Heart left ventricle (tissue), 16 donors: Measurements from ENCODE around the gene HOXD8. TPM values are rescaled to one million over a fixed set of nuclear protein-coding genes. Genes with fewer than 3 reads are reported as not detected.

Experiments used
- ATAC-seq, 4 donors: fragments of 200-7000 bp; cut with Tn5 transposase; one replicate each; pipeline ENCODE4 v1.9.1; 2020 to 2022; ENCODE audit warnings: moderate library complexity in 4 of 4, mild to moderate bottlenecking in 3 of 4, moderate number of reproducible peaks in 1 of 4
- DNase-seq, 5 donors: peaks; one replicate each; pipeline ENCODE4 v3.0.0-alpha.2; 2020
- H3K27ac ChIP-seq, 12 donors: fragments of 200-600 bp; sonication (generic) in 4 of 12; one replicate each; pipeline versions ENCODE4 v1.5.0 to v1.8.0; 2016 to 2022; ENCODE audit warnings: mild to moderate bottlenecking in 2 of 12
- H3K27me3 ChIP-seq, 9 donors: fragments of 200-600 bp; sonication (generic) in 2 of 9; one replicate each; pipeline versions ENCODE4 v1.5.1 to v1.8.0; 2016 to 2022; ENCODE audit warnings: mild to moderate bottlenecking in 3 of 9
- H3K36me3 ChIP-seq, 9 donors: fragments of 200-600 bp; sonication (generic) in 2 of 9; one replicate each; pipeline versions ENCODE4 v1.5.0 to v1.8.0; 2018 to 2022; ENCODE audit warnings: mild to moderate bottlenecking in 2 of 9
- H3K4me1 ChIP-seq, 12 donors: fragments of 200-600 bp; sonication (generic) in 4 of 12; one replicate each; pipeline versions ENCODE4 v1.5.0 to v1.8.0; 2016 to 2022; ENCODE audit warnings: mild to moderate bottlenecking in 3 of 12
- H3K4me3 ChIP-seq, 12 donors: fragments of 200-600 bp; sonication (generic) in 4 of 12; one replicate each; pipeline versions ENCODE4 v1.5.0 to v1.8.0; 2017 to 2022; ENCODE audit warnings: mild to moderate bottlenecking in 9 of 12, moderate library complexity in 4 of 12
- H3K9me3 ChIP-seq, 12 donors: fragments of 200-600 bp; sonication (generic) in 4 of 12; one replicate each; pipeline versions ENCODE4 v1.5.0 to v1.8.0; 2016 to 2022; ENCODE audit warnings: mild to moderate bottlenecking in 1 of 12
- POLR2A ChIP-seq, 2 donors: fragments of 450-650 bp; IDR thresholded peaks; one replicate each; pipeline ENCODE4 v1.6.1; 2017; ENCODE audit warnings: antibody characterized with exemption in 2 of 2, mild to moderate bottlenecking in 2 of 2, moderate library complexity in 2 of 2
- WGBS, 4 donors: extraction: QIAGEN DNeasy Blood & Tissue Kit in 2 of 4; methylation state at CpG; one replicate each; pipeline versions ENCODE4 v1.1.5 to v1.1.7; 2013 to 2018; 5-methylcytosine and 5-hydroxymethylcytosine counted together
- intact Hi-C, 10 donors: fragments of 100-400 bp; cut with DNase I; formaldehyde crosslinking; loops; one replicate each; pipeline versions ENCODE4 v1.11.1 to v1.14.2; 2022
- polyA plus RNA-seq, 2 donors: library from polyadenylated mRNA; stranded (reverse); fragments of 200-250 nt; gene quantifications; one replicate each; pipeline ENCODE4 v1.2.3, GENCODE V29; 2013
- total RNA-seq, 9 donors: library from RNA; depleted of rRNA in 2 of 9; stranded (reverse); fragments of >200 nt in 2 of 9; fragmentation: NEBNext Ultra II Directional in 3 of 9; extraction: Animal tissue kit (Norgen Biotek cat#: 25700) in 3 of 9; gene quantifications; one replicate each; pipeline versions ENCODE4 v1.1.0 to v1.2.4, GENCODE V29; 2016 to 2023
- TF ChIP-seq, protein P1 (sequence below), 12 donors: fragments of 200-600 bp; sonication (generic) in 4 of 12; IDR thresholded peaks; one replicate each; pipeline versions ENCODE4 v1.5.0 to v1.8.0; 2018 to 2022; ENCODE audit warnings: antibody characterized with exemption in 12 of 12, mild to moderate bottlenecking in 5 of 12
- donor health status: ischemic (EF 13 %, LVEDD 7.1; RV severe dilation, severe dysfunction).
- donor health status: healthy with polysubstance abuse.
- donor health status: DM: no; HTN: yes; CAD: no.
- donor health status: DM: no; HTN: no; CAD: no.
- donor health status: ischemic (EF 25% LVEDD 6.9; RV normal size, moderate dysfunction).
- donor health status: ischemic (EF 25% LVEDD 5.7; RV mildly dilated, moderate dysfunction).
- donor health status: healthy.
- donor health status: DM: yes; HTN: yes; CAD: no.
- donor health status: ischemic (EF 35%, LVEDD 5.7; RV mildly dilated, moderate dysfunction).
- donor health status: nonischemic (EF 11% LVEDD 7.7; RV severe dilation, severe dysfunction).
- donor health status: DM: yes; HTN: yes; CAD: no.
- donor health status: PGD.
- donor health status: ischemic (EF 29% LVEDD 5.4; RV normal size, mild dysfunction).
- donor health status: nonischemic (EF 23%, LVEDD 6.1; RV moderate dilation, normal function).

Gene HOXD8
- total and polyA plus RNA-seq, 11 donors = 0.21 to 1.8 (median 0.53) TPM

DNA sequence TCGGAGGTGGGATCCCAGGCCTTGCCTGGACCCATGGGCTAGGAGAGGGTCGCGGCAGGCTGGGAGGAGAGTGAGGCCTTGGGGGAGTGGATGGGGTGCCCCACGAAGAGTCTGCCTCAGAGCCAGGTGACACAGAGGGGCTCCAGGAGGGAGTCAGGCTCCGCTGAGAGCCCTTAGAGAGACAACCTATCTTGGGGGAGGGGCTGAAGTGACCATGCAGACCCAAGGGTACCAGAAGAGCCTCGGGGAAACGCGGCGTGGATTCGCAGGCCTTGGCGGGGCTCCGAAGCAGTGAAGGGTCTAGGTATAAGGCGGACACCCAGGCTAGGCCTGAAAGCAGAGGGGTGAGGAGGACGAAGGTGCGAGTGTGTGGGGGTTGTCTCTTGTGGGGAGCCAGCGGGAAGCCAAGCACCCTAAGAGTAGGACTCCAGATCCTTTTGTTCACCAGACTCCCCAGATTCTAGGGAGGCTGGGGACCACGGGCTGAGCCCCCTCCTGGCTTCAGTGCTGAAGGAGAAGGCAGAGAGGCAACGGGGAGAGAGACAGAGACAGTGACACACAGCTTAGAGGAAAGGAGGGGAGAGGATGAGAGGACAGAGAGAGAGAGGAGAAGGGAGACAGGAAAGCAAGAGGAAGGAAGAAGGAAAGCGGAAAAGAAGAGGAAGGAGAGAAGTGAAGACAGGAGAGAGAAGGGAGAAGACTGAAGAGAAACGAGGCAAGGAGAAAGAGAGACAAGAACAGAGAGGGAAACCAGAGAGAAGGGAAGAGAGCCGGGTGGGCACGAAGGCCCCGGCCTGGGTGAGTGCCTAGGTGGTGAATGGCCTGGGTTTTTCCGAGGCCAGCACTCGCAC lies 23.6 kb upstream of the HOXD8 start:
- H3K4me3 ChIP-seq = no peak overlapping the region
- intact Hi-C loops = no loop called here
- TF ChIP-seq, protein P1, sequence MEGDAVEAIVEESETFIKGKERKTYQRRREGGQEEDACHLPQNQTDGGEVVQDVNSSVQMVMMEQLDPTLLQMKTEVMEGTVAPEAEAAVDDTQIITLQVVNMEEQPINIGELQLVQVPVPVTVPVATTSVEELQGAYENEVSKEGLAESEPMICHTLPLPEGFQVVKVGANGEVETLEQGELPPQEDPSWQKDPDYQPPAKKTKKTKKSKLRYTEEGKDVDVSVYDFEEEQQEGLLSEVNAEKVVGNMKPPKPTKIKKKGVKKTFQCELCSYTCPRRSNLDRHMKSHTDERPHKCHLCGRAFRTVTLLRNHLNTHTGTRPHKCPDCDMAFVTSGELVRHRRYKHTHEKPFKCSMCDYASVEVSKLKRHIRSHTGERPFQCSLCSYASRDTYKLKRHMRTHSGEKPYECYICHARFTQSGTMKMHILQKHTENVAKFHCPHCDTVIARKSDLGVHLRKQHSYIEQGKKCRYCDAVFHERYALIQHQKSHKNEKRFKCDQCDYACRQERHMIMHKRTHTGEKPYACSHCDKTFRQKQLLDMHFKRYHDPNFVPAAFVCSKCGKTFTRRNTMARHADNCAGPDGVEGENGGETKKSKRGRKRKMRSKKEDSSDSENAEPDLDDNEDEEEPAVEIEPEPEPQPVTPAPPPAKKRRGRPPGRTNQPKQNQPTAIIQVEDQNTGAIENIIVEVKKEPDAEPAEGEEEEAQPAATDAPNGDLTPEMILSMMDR (IDR thresholded peaks at IDR 0.05) = no peak
- TF ChIP-seq POLR2A (IDR thresholded peaks at IDR 0.05) = no peak
- WGBS, 4 donors = 5 to 10% (median 6%) methylated on average over 24 to 25 of the region's 25 CpGs
- H3K4me1 ChIP-seq = peaks cover 0 to 42% (median 10%) of the 10 kb centered on the region in 12 donors
- H3K36me3 ChIP-seq = no peaks in the 10 kb centered on the region
- peak overlapping the region in 1 of 12 donors; percentile 90 for H3K27ac ChIP-seq
- ATAC-seq = no peak
- DNase-seq = peak in 1 of 5 donors; percentile 14
- H3K27me3 ChIP-seq = peaks cover 88 to 99% (median 96%) of the 10 kb centered on the region in 9 donors
- H3K9me3 ChIP-seq = no peaks in the 10 kb centered on the region

DNA sequence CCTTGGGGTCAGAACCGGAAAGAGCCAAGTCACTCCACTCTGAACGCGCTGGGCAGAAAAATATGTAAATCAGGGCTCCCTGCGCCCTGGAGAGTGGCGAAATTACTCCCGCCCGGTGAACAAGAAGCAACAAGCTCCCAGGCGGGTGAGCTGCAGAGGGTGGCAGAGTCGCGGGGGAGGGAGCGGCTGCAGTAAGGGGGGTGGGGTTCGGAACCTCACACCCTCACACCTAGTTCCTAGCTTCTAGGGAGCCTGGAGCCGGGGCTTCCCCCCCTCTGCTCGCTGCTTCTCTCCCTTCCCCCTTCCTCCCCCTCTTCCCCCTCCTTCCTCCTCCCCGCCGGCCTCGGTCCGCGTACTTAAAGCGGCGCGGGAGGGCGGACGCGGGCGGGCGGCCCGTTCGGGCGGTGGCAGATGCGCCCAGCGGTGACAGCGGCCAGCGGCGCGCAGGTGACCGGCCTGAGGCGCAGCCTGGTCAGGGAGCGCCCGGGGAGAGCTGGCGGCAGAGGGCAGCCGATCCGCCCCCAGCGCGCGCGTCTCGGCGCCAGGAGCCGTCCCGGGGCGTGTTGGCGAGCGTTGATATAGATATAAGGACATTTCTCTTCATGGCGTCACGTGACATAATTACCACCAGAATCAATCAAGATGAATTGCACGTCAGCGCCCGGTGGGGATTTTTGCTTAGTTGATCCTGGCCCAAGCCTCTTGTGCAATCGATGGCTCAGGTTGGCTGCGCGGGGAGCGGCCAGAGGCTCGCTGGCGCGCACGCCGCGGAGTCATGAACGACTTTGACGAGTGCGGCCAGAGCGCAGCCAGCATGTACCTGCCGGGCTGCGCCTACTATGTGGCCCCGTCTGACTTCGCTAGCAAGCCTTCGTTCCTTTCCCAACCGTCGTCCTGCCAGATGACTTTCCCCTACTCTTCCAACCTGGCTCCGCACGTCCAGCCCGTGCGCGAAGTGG lies 22.6 kb upstream of the HOXD8 start, which contains the start of gene HOXD11:
Gene HOXD11, plus strand, starts transcription at position 700 of the 959 bp plus-strand sequence. Its CDS starts 76 bp downstream, at position 776.
- no peak for TF ChIP-seq POLR2A (IDR thresholded peaks at IDR 0.05)
- TF ChIP-seq, protein P1 (IDR thresholded peaks at IDR 0.05) = no peak
- peaks cover 0 to 42% (median 10%) of the 10 kb centered on the region in 12 donors for H3K4me1 ChIP-seq
- peak in 1 of 5 donors; percentile 17 for DNase-seq
- WGBS, 4 donors = 2 to 5% (median 3%) methylated on average over 12 to 85 of the region's 85 CpGs
- H3K9me3 ChIP-seq = no peaks in the 10 kb centered on the region
- peak in 1 of 4 donors; percentile 18 for ATAC-seq
- intact Hi-C loops = no loop called here
- no peaks in the 10 kb centered on the region for H3K36me3 ChIP-seq
- peak within 1 kb of the TSS in 8 of 12 donors; percentile 0 to 33 (median 14) for H3K4me3 ChIP-seq
- peaks cover 89 to 99% (median 96%) of the 10 kb centered on the region in 9 donors for H3K27me3 ChIP-seq
- peak within 1 kb of the TSS in 1 of 12 donors; percentile 90 for H3K27ac ChIP-seq

DNA sequence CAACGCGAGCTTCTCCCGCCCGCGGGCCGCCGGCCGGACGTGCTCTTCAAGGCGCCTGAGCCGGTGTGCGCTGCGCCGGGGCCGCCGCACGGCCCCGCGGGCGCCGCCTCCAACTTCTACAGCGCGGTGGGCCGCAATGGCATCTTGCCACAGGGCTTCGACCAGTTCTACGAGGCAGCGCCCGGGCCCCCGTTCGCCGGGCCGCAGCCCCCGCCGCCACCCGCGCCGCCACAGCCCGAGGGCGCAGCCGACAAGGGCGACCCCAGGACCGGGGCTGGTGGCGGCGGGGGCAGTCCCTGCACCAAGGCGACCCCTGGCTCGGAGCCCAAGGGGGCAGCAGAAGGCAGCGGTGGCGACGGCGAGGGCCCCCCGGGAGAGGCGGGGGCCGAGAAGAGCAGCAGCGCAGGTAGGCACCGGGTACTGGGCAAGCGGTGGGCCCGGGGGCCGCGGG lies 21.7 kb upstream of the HOXD8 start:
- Histone ChIP-seq H3K36me3 (no peaks in the 10 kb centered on the region), H3K27ac (peak overlapping the region in 1 of 12 donors; percentile 87), H3K4me1 (peaks cover 0 to 42% (median 10%) of the 10 kb centered on the region in 12 donors), H3K27me3 (peaks cover 89 to 99% (median 96%) of the 10 kb centered on the region in 9 donors), H3K4me3 (no peak overlapping the region), H3K9me3 (no peaks in the 10 kb centered on the region)
- TF ChIP-seq POLR2A (IDR thresholded peaks at IDR 0.05) = no peak
- TF ChIP-seq, protein P1 (IDR thresholded peaks at IDR 0.05) = no peak
- intact Hi-C loops = no loop called here
- WGBS, 4 donors = 2 to 5% (median 2%) methylated on average over 13 to 59 of the region's 59 CpGs
- ATAC-seq (no peak), DNase-seq (peak in 1 of 5 donors; percentile 15)
